IPS-11a (cell line): ENCODE measurements around the gene AADACL4.
"Not testable (repeated sequence)": the region's sequence is repeated elsewhere in the genome, so short reads cannot be mapped to it uniquely, and the experiment has no call there.

Source experiments
- H3K4me3 ChIP-seq: one replicate; pipeline ENCODE4 v1.5.1; 2013; ENCODE audit warnings: low read depth, low read length, control low read depth

AADACL4 gene

DNA sequence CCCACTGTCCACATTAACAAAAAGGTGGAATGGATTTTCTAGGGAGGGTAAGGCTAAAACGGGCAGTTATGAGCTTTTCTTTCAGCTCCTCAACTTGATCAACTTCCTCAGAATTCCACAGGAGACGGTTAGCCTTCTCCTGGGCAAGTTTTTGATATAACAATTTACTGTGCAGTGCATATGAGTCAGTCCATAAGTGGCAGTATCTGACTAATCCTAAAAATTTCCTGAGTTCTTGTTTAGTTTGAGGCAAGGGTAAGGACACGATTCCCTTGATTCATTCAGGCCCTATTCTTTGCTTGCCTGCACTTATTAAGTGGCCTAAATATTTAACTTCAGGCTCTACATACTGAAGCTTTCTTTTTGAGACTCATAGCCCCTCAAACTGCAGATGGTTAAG, 65.8 kb downstream of the AADACL4 start:
- no peak overlapping the region for H3K4me3 ChIP-seq

DNA sequence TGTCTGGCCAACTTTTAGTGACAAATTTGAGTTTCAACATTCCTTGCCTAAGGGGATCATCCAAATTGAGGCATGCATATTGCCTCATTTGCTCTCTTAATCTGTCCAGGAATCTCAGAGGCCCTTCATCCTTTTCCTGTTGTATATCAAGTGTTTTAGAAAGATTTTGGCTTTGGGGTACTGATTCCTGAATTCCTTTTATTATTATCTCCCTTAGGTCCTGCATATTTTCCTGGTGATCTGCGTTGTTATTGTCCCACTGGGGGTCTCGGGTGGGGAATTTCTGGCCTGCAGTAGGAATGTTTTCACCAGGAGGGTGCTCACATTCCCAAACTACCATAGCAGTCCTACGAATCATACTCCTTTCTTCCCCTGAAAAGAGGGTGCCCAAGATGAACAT, 67.7 kb downstream of the AADACL4 start:
- no peak overlapping the region for H3K4me3 ChIP-seq

DNA sequence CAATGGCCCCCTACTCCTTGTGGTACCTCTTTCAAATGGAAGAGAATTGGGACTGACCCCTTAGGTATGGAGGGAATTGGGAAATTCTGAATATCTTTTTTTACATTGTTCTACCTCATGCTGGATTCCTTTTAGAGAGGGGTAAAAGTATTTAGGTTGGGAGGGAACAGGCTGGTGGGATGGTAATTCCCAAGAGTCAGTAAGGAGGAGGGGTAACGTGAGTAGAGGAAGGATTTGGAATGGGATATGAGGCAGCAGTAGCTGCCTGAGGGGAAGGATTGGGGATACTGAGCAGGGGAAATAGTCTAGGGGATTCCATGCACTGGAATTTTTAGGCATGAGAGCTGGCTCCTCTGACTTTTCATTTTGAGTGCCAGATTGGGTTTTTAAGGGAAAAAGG, 68.2 kb downstream of the AADACL4 start:
- no peak overlapping the region for H3K4me3 ChIP-seq

DNA sequence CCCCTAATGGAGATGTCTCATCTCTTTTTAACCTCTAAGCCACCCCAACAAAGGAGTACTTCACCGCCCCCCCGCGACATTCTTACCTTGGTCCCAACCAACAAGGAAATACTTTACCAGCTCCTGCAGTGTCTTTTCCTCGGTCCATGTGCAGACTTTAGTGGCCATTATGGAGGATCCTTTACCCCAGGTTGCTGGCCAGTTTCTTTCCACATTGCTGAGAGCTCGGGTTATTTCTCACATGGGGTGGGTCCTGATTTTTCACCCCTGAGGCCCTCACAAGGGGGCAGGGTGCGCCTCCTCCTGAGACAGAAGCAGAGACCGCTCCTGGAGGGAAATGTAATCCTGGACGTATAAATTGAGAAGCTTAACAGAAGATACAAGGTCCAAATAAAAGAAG, 69.0 kb downstream of the AADACL4 start:
- H3K4me3 ChIP-seq, result no peak overlapping the region

DNA sequence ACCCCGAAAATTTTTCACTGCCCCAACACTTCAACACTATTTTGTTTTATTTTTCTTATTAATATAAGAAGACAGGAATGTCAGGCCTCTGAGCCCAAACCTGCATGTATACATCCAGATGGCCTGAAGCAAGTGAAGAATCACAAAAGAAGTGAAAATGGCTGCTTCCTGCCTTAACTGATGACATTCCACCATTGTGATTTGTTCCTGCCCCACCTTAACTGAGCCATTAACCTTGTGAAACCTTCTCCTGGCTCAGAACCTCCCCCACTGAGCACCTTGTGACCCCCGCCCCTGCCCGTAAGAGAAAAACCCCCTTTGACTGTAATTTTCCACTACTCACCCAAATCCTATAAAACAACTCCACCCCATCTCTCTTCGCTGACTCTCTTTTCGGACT, 69.8 kb downstream of the AADACL4 start:
- H3K4me3 ChIP-seq, result not testable (repeated sequence)

DNA sequence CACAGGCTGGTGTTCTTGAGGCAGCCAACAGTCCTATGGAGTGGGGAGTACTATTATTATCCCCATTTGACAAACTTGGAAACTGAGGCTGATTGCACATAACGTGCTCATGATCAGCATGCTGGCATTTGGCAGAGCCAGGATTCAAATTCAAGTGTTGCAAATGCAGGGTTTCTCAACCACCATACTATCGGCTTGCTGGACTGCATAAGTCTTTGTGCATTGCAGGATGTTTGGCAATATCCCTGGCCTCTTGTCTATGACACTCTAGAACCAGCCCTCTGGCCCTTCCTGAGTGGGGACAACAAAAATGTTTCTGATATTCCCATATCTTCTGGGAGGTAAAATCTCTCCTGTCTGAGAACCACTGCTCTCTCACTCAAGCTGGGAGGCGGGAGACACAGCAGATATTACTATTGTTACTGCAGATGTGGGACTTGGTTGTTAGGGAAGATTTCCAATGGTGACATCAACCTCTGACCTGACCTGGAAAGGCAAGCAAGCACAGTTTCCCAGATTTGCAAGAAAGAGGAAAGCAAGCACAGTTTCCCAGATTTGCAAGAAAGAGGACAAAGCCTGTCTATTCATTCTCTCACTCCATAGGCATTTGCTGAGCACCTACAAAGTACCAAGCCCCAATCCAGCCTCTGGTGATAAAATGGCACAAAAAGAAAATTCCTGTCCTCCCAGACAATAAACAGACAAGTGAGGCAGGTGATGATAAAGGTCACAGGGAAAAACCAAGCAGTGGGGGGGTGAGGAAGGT, 71.0 kb downstream of the AADACL4 start:
- no peak overlapping the region for H3K4me3 ChIP-seq

DNA sequence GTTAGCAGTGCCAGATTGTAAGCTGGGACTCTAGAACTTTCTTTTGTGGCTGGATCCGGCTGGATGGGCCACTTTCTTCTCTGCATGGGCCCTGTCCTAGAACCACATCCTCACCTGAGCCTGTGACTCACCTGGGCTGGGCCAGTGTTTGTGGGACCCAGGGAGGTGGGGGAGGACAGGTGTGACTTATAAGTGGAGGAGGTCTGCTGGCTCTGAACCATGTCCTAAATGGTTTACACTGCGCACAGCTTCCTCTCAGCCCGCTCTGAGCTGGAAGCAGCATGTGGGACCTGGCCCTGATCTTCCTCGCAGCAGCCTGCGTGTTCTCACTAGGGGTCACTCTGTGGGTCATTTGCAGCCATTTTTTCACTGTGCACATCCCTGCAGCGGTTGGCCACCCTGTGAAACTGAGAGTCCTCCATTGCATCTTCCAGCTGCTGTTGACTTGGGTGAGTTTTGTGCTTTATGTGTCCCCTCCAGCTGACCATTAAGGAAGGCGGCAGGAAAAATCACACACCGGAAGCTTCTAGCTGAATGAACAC, 72.1 kb downstream of the AADACL4 start, which contains the start of gene AADACL3:
TSS of gene AADACL3 (plus strand) at position 215 of the 542 bp plus-strand sequence. CDS start at position 282, 67 bp downstream.
- H3K4me3 ChIP-seq, result peak within 1 kb of the TSS; percentile 9
